ENCODE results near the gene LCN2.
"Not testable (repeated sequence)": the region's sequence is repeated elsewhere in the genome, so short reads cannot be mapped to it uniquely, and the experiment has no call there.

The LCN2 gene

DNA sequence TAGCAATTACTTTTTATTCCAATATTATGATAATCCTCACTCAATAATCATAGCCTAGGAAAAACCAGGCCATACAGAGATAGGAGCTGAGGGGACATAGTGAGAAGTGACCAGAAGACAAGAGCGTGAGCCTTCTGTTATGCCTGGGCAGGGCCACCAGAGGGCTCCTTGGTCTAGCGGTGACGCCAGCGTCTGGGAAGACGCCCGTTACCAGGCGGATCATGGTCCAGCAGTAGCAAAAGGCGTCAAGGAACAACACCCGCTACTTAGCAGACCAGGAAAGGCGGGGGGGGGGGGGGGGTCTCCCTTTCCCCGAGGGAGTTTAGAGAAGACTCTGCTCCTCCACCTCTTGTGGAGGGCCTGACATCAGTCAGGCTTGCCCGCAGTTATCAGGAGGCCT is 32.2 kb downstream of the LCN2 start:
- Mint-ChIP-seq H3K36me3 (ENCODE audit: low read depth) (peaks cover 77% of the 10 kb centered on the region), H3K9me3 (peaks cover 30% of the 10 kb centered on the region)
- TF ChIP-seq, protein P1, sequence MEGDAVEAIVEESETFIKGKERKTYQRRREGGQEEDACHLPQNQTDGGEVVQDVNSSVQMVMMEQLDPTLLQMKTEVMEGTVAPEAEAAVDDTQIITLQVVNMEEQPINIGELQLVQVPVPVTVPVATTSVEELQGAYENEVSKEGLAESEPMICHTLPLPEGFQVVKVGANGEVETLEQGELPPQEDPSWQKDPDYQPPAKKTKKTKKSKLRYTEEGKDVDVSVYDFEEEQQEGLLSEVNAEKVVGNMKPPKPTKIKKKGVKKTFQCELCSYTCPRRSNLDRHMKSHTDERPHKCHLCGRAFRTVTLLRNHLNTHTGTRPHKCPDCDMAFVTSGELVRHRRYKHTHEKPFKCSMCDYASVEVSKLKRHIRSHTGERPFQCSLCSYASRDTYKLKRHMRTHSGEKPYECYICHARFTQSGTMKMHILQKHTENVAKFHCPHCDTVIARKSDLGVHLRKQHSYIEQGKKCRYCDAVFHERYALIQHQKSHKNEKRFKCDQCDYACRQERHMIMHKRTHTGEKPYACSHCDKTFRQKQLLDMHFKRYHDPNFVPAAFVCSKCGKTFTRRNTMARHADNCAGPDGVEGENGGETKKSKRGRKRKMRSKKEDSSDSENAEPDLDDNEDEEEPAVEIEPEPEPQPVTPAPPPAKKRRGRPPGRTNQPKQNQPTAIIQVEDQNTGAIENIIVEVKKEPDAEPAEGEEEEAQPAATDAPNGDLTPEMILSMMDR (IDR thresholded peaks at IDR 0.05) = peak; percentile 39
- not testable (repeated sequence) for H3K27me3 Mint-ChIP-seq (ENCODE audit: low read depth, poor library complexity); H3K4me3 Mint-ChIP-seq; H3K4me1 Mint-ChIP-seq; H3K27ac Mint-ChIP-seq
- DNase-seq = peak; percentile 58

DNA sequence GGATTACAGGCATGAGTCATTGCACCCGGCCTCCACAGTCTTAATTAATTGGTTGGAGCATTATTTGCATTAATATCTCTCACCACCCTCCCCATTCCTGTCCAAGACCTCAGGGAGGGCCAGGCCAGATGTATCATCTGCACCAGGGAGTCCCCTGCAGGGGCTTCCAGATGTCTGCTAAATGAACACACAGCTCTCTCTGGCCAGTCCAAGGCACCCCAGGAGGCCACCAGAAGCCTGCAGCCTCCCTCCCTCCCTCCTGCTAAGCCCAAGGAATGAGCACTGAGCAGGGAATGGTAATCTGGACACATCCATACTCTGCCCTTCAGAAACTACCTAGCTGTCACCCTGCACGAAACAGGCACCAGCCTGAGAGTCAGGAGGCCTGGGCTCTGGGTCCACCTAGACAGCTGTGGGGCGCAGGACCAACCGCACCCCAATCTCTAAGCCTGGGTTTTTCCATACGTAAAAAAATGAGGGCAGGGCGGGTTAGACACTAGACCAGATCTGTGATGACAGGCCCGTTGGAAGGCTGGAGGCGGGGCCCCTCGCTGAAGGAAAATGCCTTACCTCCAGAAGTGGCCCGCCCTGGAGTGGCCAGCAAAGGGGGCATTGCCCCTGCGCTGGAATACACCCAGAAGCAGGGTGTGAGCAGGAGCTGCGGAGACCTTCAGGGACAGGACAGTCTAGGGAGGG is 33.8 kb downstream of the LCN2 start:
- H3K9me3 Mint-ChIP-seq = peaks cover 30% of the 10 kb centered on the region
- TF ChIP-seq, protein P1 (IDR thresholded peaks at IDR 0.05) = no peak
- H3K27me3 Mint-ChIP-seq (ENCODE audit: low read depth, poor library complexity) = no peaks in the 10 kb centered on the region
- no peak overlapping the region for H3K4me3 Mint-ChIP-seq
- DNase-seq = no peak
- H3K27ac Mint-ChIP-seq = peak overlapping the region; percentile 82
- peaks cover 8% of the 10 kb centered on the region for H3K4me1 Mint-ChIP-seq
- H3K36me3 Mint-ChIP-seq (ENCODE audit: low read depth) = peaks cover 87% of the 10 kb centered on the region

DNA sequence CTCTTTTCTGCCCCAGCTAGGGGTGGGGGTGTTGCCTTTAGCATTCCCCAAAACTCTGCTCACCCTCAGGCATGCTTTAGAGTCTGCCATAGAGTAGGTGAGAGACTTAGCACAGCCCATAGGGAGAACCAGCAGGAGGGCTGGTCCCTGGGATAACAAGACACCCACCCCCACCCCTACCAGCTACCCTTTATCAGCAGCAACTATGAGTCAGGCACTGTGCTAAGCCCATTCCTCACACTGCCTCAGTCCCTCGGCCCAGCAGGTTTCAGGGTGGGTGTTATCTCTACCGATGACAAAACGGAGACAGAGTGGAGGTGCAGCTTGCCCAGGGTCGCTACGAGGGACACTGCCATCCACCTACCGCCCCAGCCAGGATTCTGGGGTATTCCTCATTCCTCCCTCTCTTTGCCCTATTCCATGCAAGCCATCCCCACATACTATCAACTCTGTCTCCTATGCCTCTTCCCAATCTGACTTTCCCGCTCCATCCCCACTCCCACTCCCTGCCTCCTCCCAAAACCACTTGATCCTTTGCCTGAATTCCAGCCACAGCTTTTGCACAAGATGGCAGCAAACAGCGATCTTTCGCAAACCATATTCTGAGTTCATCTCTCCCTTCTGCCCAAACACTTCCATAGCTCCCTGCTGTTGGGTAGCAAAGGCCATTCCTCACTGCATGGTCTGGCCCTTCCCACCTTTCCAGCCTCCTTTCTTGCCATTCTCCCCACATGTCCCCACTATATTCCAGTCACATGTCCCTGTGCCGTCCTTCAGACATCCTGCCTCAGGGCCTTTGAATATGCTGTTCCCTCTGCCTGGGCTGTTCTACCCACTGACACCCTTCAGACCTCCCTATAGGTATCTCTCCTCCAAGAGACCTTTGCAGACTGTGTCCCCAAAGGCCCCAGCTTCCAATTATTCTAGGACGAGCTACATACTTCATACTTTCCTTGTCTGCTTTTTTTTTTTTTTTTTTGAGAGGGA is 37.0 kb downstream of the LCN2 start:
- H3K4me1 Mint-ChIP-seq = peaks cover 20% of the 10 kb centered on the region
- DNase-seq = no peak
- H3K4me3 Mint-ChIP-seq = no peak overlapping the region
- H3K36me3 Mint-ChIP-seq (ENCODE audit: low read depth) = peaks cover 66% of the 10 kb centered on the region
- no peaks in the 10 kb centered on the region for H3K27me3 Mint-ChIP-seq (ENCODE audit: low read depth, poor library complexity)
- peak overlapping the region; percentile 39 for H3K27ac Mint-ChIP-seq
- H3K9me3 Mint-ChIP-seq = peaks cover 11% of the 10 kb centered on the region
- TF ChIP-seq, protein P1 (IDR thresholded peaks at IDR 0.05) = no peak

DNA sequence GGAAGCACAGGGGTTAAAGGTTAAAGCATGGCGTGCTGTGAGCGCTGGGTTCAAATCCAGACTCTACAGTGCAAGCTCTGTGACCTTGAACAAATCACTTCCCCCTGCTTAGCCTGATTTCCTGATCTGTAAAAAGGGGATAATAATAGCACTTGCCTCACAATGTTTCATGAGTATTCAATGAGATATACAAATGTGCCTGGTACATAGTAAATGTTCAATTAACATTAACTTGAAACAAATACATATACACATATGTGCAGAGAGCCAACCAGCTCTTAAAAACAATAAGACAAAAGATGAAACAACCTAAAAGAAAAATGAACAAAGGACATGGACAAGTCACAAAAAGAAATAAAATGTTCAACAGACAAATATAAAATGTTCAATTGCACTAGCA is 38.1 kb downstream of the LCN2 start:
- Mint-ChIP-seq H3K9me3 (peaks cover 5% of the 10 kb centered on the region), H3K4me1 (peaks cover 23% of the 10 kb centered on the region), H3K4me3 (no peak overlapping the region), H3K27me3 (ENCODE audit: low read depth, poor library complexity) (no peaks in the 10 kb centered on the region), H3K36me3 (ENCODE audit: low read depth) (peaks cover 55% of the 10 kb centered on the region), H3K27ac (no peak overlapping the region)
- no peak for DNase-seq
- TF ChIP-seq, protein P1 (IDR thresholded peaks at IDR 0.05) = no peak

DNA sequence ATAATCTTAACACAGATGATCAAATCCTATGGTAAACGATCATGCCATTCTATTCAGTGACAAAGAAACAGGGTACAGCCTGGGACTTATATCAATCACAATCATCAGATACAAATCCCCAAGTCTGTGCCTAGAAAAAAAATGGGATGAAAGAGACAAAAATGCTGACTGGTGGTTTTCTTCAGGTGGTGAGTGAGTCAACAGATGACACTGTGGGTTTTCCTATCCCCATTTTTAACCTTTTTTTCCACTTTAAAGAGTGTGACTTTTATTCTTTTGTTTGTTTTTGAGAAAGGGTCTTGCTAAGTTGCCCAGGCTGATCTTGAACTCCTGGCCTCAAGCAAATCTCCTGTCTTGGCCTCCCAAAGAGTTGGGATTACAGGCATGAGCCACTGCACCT is 39.0 kb downstream of the LCN2 start:
- no peaks in the 10 kb centered on the region for H3K27me3 Mint-ChIP-seq (ENCODE audit: low read depth, poor library complexity)
- no peaks in the 10 kb centered on the region for H3K9me3 Mint-ChIP-seq
- DNase-seq = no peak
- peaks cover 19% of the 10 kb centered on the region for H3K4me1 Mint-ChIP-seq
- no peak overlapping the region for H3K4me3 Mint-ChIP-seq
- peaks cover 47% of the 10 kb centered on the region for H3K36me3 Mint-ChIP-seq (ENCODE audit: low read depth)
- TF ChIP-seq, protein P1 (IDR thresholded peaks at IDR 0.05) = no peak
- H3K27ac Mint-ChIP-seq = no peak overlapping the region

All from nephron progenitor cell (in vitro differentiated cells).